ENCODE results near the gene SRGAP2B.
A peak's percentile ranks its signal among the peaks of the same experiment; 100 is the strongest.
"Not testable (repeated sequence)": the region's sequence is repeated elsewhere in the genome, so short reads cannot be mapped to it uniquely, and the experiment has no call there.

SRGAP2B gene

DNA sequence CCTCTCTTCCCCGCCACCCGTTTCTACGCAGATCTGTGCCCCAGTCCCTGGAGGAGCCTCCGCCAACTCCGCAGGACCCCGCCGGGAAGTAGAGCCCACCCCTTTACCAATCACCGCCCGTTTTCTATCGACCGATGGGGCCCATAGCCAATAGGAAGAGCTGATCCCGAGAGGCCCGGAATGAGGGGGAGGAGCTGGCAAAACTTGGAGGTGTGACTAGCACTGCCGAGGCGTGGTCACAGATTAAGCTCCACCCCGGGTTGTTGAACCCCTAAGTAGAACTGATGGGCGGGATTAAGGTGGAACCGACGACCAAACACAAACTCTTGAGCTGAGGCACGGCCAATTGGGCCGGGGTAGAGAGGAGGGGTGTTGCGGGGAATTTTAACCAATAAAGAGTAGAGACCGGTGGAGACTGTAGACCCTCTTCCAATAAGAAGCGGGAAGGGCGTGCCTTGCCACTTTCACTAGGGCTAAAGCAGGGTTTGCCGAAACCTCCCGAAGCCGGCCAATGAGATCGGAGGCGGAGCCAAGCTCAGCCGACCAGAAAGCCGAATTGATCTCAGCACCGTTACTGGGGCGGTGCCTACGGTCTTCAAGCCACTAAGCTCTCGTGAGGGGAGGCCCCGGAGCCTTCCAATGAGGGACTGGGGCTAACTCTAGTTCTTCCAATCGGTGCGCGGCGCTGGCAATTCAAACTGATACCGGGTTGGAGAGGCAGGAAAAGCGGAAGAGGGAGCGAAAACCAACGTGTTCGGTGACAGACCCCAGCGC lies at the start of gene SRGAP2B, which contains the start of gene FAM72D:
TSS of gene SRGAP2B (minus strand) at position 45 of the 774 bp plus-strand sequence. CDS start 2,427 bp downstream, outside the sequence.
TSS of gene FAM72D (plus strand) at position 691 of the 774 bp plus-strand sequence. CDS start 874 bp downstream, outside the sequence.
- DNase-seq (ENCODE audit: low spot score), result not testable (repeated sequence)

DNA sequence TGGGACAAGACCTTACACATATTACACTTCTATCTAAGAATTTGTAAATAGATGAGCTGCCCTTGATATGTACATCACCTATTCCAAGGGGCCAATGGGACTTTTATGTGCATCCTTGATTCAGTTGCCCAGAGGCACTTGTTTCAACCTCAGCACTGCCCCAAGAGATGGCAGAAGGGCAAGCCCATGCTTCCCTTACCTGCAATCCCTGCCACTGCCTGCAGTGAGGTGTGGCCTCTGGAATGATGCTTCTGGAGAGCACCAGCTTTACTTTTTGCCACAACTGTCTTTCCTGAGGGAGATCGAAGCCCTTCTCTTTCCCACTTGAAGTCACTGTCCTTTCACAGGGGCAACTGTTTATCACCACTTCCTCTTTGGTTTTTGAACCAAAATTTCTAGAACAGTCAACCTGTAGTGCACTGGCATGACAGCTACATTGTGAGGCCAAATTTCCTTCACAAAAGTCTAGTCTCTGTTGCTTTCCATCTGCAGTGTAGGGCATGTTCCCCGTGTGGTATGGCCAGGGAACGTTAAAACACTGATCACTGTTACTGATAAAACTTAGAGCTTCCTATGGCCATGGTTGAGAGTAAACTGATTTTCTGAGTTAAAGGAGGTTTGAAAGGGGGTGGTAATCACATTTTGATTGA lies 49.3 kb upstream of the SRGAP2B start:
- not testable (repeated sequence) for DNase-seq (ENCODE audit: low spot score)

DNA sequence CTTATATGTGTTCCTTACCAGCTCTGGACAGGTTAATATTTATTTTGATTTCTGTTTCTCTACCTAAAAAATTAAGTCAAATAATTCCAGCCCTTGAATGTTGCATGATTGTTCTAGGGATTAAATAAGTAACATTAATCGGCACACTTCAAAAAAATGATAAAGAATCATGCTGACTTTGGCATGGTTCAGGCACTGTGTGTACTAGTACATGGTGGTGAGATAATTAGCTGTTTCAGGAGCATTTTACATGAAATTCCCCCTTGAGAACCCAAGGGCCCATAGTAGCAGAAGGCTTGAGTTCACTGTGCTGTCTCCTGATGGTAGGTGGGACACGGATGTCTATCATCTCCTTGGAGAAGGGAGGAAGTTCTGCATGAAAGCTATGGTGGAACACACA lies 45.4 kb upstream of the SRGAP2B start:
- not testable (repeated sequence) for DNase-seq (ENCODE audit: low spot score)

DNA sequence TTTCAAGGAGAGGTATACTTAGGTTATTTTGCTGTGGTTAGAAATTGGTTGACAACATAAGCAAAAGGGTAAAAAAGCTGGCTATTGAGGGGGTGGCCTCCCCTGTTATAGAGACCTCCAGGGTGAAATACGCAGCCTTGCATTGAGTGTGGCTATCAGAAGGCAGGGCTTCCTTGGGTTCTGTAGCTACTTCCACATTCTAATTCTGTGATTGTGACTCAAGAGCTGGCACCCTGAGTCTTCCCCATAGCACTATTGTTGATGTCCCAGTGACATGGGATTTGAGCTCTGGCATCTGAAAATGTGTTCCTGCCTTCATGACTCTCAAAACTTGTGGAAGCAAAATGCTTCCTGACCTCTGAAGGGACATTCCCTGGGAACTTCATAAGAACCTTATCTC lies 39.3 kb upstream of the SRGAP2B start:
- DNase-seq (ENCODE audit: low spot score), result not testable (repeated sequence)

DNA sequence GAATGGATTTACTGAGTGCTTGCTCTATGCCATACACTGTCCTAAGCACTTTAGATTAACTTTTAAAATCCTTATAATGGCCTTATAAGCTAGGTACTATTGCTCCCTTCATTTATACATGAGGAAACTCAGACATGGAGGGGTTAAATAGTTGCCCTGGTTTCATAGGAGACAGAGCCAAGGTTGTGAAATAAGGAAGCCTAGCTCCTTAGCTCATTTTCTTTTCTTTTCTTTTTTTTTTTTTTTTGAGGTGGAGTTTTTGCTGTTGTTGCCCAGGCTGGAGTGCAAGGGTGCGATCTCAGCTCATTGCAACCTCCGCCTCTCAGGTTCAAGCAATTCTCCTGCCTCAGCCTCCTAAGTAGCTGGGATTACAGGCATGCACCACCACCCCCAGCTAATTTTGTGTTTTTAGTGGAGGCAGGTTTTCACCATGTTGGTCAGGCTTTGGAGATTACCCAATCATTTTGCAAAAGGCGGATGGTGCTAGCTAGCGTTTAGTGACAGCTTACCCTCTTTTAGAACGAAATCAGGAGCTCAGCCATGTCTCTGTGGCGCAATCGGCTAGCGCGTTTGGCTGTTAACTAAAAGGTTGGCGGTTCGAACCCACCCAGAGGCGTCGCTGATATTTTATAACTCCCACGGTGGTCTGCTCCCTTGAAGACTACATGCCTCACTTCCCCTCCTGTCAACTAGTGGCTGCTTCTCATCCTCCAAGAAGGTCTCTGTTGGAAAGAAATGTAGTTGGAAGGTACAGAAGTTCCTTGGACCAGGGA lies 33.8 kb upstream of the SRGAP2B start:
- not testable (repeated sequence) for DNase-seq (ENCODE audit: low spot score)

DNA sequence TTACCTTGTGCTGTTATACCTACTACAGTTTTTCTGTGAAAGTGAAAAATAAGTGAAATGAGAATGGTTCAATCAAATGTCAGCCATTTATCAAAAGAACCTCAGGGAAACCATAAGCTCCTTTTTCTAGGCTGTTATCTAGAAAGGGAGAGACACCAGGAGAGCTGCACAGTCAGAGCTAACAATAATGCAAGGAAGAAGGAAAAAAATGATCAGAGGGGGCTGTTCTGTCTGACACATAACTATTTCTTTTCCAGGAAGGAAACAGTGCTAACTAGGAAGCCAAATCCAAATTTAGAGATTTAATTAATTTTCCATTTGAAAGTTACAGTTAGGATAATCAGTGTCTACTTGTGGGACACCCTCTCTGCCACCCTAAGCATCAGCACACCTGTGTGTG lies 32.0 kb upstream of the SRGAP2B start:
- not testable (repeated sequence) for DNase-seq (ENCODE audit: low spot score)

DNA sequence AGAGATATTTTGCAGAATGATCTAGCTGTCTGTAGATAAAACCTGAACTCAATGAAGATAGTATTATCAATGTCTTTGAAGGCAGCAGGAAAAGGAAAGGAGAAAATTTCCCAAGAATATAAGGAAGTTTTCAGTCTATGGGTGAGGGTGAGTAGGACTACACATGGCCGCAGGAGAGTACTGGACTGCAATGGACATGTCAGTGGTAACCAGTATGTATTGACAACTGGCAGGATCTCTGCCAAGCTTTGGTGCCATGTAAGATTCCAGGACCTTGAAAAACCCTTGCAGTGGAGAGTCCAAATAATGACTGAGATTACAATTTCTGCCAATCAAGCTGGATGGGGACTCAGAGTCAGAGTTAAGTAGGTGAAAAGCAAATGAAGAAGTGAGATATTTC lies 30.0 kb upstream of the SRGAP2B start:
- not testable (repeated sequence) for DNase-seq (ENCODE audit: low spot score)

DNA sequence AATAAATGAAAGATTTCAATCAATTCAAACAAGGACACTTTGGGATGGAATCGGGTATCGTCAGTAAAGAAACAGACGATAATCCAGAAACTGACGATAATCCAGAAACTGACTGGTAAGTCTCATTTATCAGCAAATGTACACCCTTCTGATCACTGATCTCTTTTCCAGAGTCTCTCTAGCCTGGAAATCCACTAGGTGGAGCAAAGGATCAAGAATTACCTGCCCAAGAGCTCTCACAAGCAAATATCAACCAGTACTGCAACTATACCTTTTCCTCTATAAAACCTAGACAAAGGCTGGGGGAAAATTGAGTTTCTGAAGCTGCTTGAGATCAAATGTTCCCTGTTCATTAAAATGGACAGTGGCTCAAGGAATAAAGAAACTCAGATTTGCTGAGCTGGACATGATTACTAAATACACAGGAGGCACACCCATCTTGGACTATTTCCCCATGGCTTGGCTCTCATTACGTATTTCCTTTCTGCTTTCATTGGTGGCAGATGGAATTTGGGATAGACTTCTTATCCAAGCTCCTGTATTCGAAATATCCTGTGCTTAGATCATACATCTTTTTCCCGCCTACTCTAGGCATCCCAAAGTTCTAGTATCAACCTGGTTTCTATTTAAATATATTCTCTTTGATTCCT lies 29.0 kb upstream of the SRGAP2B start:
- not testable (repeated sequence) for DNase-seq (ENCODE audit: low spot score)

DNA sequence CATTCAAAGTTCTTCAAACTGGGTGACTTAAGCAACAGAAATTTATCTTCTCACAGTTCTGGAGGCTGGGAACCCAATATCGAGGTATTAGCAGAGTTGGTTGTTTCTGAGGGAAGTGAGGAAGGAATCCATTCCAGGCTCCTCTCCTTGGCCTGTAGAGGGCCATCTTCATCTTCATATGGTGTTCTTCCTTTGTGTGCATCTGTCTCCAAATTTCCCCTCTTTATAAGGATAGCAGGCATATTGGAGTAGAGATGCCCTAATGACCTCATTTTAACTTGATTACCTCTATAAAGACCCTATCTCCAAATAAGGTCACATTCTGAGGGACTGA lies 27.9 kb upstream of the SRGAP2B start:
- not testable (repeated sequence) for DNase-seq (ENCODE audit: low spot score)

DNA sequence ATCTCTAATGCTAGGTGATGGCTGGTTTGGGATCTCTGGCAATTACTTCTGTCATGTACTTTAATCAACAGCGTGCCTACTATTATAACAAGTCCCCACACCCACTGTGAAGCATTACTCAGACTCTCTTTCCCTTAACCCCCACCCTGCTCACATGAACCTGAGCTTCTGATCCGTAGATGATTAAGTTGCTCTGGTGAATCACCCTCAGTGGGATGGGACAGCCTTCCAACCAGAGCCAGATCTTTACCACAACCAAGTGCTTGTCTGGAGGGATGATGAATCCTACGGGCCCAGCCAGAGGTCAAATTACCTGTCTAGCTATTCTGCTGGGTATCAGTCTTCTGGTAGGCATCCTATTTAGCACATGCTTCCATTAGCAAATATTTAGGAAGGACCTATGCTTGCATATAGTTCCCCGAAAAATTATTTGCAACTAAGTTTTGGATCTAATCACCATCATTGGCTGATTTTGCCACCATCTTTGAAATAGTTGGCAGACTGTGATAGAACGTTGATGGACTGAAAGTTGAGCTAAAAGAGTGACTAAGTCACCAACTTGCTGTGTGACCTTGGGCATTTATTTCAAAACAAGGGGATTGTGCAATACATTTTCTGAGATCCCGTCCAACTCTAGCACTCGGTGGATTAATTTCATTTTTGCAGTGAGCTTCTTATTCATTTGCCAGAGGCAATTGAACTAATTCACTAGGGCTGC lies 27.4 kb upstream of the SRGAP2B start:
- not testable (repeated sequence) for DNase-seq (ENCODE audit: low spot score)

DNA sequence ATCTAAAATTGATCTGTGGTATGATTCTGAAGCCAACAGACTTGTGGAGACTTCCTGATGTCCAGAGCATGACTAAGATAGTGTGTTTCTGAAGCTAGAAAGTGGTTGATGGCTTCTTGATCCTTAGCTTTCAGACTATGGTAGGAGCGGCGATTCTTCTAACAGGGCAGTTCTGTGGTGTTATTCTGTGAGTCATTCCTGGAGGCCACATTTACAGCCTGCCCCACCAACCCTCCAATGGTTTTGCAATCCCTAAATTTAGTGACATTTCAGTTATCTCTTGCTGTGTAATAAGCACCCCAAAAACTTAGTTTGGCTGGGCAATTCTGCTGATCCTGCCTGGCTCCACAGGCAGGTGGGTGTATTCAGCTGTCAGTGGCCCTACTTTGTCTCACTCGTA lies 24.7 kb upstream of the SRGAP2B start:
- DNase-seq (ENCODE audit: low spot score), result not testable (repeated sequence)

DNA sequence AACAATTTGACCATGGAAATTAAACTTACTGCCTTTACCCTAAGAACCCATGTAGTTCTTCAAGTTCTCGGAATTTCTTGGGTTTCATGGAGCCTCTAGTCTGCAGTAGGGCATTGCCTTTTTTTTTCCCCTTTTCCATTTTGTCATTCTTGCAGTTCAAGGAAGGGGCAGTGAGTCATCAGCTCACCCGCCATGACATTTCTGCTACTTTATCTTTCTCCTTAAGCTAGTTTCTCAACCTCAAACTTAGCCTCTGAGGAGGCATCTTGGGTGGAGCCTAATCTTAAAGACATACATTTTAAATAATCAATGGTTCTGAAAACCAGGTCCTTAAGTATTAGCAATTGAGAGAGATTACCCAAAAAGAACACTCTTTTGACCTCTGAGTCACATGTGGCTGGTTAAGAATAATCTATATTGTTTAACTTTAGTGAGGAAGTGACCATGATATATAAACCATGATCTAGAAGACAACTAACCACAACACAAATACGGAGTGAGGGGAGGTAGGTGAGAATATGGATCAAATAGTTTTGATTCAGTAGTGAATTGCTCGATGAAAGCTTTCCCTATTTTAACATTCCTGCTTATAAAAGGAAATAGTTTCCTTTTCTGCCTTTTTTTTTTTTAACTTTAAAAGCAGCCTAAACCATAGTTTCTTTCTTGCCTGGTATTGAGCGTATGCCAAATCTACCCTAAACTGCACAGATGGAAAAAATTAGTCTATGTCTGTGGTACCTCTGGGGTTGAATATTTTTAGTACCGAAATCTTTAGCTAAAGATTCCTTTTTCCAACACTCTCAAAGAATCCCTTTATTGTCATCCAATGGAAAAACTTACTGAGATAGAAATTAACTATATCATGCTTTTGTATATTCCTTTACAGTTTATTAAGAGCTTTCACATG lies 20.7 kb upstream of the SRGAP2B start:
- DNase-seq (ENCODE audit: low spot score), result not testable (repeated sequence)

DNA sequence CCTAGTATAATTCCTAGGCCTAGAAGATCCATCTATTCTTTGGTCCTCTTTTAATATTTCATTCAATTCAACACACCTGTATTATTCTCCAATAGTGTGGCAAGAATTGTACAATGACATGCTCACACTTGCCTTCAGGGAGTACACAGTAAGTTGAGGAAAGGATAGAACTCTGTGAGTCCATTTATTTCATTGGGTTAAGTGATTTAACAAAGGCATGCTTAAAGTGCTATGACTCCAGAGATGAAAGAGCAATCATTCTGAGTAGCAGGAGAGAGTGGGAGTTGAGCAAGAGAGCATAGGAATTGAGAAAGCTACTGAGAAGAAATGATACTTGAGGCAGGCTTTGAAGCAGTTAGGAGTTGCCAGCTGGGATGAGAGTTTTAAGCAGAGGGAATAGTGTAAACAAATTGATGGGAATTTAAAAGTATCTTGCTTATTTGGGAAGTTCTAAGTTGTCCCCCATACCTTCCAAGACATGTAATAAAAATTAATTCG lies 19.5 kb upstream of the SRGAP2B start:
- DNase-seq (ENCODE audit: low spot score), result not testable (repeated sequence)

DNA sequence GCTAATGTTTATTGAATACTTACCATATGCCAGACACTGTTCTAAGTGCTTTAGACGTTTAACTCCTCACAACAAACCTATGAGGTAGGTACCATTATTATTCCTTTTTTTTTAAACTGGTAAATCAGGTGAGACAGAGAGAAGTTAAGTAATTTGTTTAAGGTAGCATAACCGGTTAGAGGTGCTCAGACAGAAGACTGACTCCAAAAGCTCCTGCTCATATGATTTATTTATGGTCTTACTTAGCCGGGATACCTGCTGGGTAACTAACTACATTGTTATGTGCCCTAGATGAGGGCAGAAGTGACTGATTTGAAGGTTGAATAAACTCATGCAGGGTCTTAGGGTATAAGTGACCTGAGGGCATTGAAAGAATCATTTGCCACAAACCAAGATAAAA lies 17.6 kb upstream of the SRGAP2B start:
- not testable (repeated sequence) for DNase-seq (ENCODE audit: low spot score)

DNA sequence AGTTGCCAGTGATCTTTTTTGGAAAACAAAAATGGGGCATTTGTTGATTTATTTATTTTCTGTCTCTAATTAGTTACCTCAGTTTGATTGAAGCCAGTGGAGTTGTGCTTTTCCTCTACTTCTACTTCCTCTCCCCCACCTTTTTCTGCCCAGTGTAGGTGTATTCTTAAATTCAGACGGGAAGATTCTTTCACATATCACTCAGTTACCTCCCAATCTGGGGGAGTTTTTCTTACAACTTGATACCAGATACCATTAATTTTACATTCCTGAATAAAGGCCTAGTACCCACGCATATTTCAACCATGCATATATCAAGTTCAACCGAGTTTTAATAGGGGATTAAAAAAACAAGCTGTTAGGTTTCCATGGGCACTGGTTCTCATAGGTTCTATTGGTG lies 16.5 kb upstream of the SRGAP2B start:
- not testable (repeated sequence) for DNase-seq (ENCODE audit: low spot score)

DNA sequence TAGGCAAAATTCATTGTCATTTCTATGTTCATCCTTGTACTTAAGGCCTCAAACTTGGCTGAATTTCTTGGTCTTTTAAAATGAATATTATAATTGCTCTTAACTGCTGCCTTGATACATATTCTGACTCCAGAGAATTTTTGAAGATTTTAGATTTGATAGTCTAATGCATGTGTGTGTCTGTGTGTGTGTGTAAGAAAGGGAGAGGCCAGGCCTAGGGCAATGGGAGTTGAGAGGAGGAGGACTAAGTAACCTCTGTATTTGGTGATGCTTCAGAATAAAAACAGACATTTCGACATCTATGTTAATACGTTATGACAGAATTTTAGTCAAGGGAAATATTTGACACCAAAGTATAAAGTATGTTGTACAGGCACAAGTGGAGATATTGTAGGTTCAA lies 8.2 kb upstream of the SRGAP2B start:
- not testable (repeated sequence) for DNase-seq (ENCODE audit: low spot score)

DNA sequence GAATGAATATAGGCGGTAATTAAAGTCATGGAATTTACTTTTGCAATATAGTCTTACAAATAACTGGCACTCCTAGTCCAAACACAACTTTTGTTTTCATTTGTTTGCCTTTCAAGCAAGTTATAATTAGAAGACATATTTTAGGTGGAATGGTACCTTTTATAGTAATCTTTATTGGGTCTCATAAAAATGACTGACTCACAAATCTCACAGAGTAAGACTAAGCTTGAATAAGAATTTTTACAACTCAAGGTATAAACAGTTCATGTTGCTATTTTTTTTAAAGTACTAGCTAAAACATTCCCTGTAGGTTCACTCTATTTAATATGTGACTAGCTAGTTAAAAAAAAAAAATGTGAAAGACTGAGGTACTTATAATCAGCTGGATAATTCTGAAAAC lies 6.6 kb upstream of the SRGAP2B start:
- not testable (repeated sequence) for DNase-seq (ENCODE audit: low spot score)

DNA sequence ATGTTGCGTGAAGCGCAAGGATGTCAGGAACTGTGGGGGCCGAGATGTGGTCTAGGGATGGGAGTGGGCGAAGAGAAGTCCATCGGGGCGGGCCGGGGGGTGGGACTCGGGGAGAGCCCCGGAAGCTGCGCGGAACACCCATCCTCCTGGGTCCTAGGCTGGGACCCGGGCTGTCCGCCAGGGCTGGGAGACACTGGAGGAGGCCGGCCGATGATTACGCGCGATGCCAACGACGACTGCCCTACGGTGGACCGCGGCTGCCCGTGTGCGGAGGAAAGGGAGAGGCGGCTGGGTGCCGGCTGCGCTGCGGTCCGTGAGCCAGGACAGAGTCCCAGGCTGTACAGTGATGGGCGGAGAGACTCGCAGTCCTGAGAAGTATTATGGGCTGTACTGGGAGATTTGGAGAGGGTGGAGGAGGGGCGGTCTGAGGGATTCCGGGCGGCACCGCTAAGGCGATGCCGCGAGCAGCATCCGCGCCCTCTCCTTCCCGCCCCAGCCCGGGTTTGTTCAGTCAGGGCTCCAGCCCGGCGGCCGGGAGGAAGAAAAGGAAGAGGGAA lies 395 bp downstream of the SRGAP2B start:
- not testable (repeated sequence) for DNase-seq (ENCODE audit: low spot score)

DNA sequence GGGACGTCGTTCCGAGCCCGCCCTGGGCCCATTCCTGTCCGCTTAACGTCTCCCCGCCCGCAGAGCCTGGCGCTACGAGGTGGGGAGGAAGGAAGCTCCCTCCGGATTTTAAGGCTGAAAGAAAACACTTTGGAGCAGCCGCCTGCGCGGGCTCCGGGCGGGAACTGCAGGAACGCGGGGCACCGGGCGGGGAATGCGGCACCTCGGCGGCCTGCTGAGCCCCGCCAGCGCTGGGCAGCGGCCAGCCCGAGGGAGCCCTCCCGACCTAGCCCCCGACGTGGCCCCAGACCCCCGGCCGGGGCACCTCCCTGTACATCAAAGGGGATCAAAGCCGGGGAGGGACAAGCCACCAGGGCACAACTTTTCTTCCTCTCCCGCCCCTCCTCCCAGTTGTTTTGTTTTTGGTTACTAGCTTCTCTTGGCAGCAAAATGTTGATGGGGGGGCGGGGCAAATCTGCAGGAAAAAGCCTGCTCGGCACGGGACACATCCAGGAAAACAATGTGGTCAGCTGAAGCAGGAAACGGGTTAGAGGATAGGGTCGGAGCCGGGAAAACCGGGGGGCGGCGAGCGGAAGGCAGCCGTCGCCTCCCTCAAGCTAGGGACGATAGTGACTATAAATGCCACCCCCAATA lies 1.5 kb downstream of the SRGAP2B start:
- peak; percentile 1 for DNase-seq (ENCODE audit: low spot score)
